Effector CD8-positive, alpha-beta T cell (primary cell): ENCODE results near the gene HEXB.

Experiments
- DNase-seq: peaks from one replicate; lab custom pipeline; 2025; lab: John Stamatoyannopoulos, UW
- total RNA-seq, 4 experiments: gene quantifications; one replicate each; lab custom pipeline; 2026; lab: John Stamatoyannopoulos, UW

Gene HEXB
- 46.0 to 69.3 (median 60.7) reads per million in 4 experiments for total RNA-seq

GRCh38 chr5:74684900-74685851 is at the start of gene HEXB:
HEXB (plus strand) TSS chr5:74685233; CDS start chr5:74685261, 28 bp downstream.
- peak; percentile 63 for DNase-seq

DNA sequence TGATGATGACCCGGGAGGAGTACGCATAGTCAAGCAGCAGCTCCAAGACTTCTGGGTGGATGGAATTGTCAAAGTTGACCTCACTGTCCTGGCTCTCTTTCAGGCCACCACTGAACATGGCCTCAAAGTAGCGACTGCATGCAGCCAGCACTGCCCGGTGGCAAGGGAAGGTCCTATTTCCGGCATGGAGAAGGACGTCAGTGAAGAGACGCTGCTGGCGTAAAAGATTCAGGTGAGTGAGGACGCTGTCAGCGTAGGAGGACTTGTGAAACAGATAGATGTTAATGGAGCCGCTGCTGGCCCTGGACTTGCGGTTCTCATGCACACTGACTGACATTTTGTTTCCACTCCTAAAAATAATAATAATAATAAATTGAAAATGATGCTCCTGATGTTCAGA is 48.9 kb upstream of the HEXB start:
- no peak for DNase-seq

GRCh38 chr5:74636552-74636951 is 48.5 kb upstream of the HEXB start:
- DNase-seq, result no peak

DNA sequence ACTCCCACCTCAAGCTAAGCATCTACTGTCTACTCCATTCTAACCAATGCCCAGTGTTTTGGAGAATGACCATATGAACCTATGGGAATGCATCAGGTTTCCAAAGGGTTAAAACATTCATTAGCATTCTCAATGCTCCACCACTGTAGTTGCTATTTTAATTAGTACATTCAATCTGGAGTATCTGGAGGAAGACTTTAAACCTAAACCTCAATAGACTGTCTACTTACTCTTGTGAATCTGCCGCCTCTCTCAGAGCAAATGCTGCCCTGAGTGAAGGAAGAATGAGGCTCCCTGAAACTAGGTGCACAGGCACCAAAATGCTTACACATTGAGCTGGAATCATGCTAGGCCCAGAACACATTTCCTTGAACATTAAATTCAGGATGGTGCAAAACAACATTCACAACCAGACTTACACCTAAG is 46.5 kb upstream of the HEXB start:
- no peak for DNase-seq

DNA sequence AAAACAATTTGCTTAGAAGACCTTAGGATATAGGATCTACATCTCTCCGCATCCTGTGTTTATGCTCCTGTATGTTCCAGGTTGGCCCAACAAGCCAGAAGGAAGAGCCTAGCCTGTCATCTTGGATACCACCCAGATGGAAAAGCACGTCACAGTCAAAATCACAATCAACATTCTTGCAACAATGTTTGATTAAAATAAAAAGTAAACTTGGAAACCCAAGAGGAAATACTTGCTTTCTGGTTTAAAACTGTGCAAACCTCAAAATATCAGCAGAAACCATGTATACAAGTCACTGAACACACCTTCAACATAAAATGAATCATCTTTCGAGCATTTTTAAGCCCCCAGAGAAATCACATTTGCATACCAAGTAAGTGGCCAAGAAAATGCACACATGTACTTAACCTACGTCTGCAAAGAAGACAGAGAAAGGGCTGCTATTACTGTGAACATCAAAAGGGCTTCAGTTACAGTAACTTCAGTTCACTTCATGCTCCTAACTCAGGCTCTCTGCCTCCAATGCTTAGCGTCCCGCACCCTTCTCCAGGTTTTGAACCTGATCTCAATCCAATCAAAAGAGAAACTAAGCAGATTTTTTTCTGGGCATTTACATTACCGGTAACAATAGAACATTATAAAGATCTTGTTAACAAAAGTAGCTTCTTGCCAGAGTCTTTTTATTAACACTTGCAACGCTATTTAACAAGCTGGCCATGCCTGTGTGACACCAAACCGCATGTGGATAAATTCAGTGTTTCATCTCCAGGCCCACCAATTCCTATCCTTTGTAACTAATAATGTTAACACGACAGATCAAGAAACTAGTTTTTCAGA is 45.8 kb upstream of the HEXB start:
- DNase-seq, result no peak

- DNase-seq, result no peak
Measured at GRCh38 chr5:74639807-74640449, 45.1 kb upstream of the HEXB start.

GRCh38 chr5:74640450-74640953 is 44.5 kb upstream of the HEXB start, which contains the start of gene ENC1:
ENC1 (minus strand) TSS chr5:74640728; CDS start chr5:74636485, 4,243 bp downstream.
- peak; percentile 17 for DNase-seq

DNA sequence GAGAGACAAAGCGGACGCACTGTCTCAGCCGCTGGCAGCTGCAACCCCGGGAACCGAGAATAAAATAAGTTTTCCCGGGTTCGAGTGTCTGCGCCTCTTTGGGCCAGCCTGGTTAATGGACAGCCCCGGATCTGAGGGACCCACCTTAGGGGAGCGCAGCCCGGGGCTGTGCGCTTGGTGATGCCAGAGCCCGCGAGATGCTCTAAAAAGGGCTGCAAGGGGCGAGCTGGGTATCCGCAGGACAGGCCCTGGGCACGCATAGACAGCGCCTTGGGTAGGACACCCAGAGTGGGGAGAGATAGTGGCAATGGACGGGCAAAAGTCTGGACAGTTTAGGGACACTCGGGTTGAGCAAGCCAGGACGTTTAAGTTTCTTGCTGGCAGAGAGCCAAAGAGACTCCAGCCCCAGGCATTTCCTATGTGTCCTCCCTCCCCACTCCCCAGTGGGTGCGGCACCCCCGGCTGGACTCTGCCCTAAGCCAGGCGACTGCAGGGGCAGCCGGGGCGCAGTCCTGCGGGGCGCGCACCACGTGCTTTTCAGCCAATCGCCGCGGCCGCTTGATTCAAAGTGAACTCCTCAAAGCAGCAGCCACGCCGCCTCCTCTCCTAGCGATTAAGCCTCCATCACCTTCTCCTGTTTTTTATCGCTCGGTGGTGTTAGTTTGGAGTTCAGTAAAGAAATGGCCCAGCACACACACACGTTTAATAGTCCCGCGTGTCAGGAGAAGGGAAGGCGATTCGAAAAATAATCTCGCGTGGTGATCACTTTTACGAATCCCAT is 43.9 kb upstream of the HEXB start:
- no peak for DNase-seq

DNA sequence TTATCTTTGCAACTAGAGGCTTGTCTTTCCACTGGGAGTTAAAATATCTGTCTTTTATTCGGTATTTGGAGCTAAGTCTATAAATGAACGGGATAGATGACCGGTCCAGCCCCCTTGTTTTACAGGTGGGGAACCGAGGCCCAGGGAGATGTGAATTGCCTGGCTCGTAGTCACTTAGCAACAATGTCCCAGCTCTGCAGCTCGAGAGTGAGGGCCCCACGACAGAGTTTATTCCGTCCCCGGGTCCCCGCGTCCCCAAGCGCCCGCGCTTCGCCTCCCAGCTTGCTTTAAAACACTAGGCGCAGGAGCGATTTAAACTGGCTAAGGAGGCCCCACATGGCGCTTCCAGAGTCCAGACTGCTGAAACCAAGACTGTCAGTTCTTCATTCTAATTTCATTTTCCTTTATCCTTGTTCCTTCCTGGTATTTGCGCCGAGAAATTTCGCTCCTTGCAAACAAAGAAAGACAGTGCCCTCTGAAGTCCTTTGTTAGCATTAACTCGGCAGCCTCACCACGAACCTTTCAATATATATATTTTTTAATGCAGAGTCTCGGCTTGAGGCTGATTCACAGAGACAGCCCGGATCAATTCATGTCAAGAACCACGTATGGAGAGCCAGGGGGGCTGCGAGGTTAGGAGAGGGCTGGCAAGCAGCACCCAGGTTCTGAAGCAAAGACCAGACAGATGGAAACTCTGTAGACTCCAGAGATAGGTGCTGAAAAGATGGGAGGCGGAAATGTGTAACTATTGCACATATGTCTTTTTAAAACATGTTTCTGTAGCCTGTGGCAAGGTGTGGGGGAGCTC is 43.1 kb upstream of the HEXB start:
- DNase-seq, result no peak

- no peak for DNase-seq
Measured at GRCh38 chr5:74642543-74642863, 42.5 kb upstream of the HEXB start.

DNA sequence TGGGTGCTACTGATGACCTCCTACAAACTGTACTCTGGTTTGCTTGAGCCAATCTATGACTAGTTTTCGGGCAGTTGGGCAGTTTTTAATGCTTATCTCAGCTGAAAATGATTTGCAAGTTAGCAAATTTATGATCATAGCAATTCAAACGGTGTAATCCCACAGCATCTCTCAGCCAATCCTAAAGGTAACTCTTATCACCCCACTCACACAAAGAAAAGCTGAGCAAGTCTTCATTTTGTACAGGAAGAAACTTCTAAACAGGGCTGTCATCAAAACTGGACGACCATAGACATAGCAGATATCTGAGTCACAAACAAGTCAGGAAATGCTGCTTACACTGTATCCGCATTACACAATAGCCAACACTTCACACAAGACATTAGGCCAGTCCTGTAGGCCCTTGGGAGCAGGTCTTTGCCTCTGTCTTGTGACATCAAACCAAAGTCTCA is 41.9 kb upstream of the HEXB start:
- no peak for DNase-seq

DNA sequence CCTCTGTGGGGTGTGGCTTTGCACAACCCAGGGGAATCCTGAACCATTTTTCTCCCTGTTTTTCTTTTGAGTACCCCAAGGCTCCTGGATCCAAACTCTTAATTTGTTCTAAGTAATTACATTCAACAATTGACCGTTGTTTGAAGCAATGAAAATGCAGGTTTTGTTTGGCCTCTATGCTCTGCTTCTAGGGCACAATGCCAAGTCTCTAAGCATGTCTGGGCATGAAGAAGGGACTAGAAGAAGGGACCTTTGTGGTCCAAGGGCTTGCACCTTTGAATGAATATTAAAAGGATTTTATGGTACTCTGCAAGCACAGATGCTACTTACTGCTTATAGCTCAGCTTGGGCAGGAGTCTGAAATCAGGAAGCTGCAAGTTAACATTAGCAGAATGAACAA is 37.9 kb upstream of the HEXB start:
- no peak for DNase-seq

GRCh38 chr5:74648835-74649293 is 36.2 kb upstream of the HEXB start:
- no peak for DNase-seq

- no peak for DNase-seq
Measured at GRCh38 chr5:74649421-74649973, 35.5 kb upstream of the HEXB start.

- no peak for DNase-seq
Measured at GRCh38 chr5:74651710-74652109, 33.3 kb upstream of the HEXB start.

DNA sequence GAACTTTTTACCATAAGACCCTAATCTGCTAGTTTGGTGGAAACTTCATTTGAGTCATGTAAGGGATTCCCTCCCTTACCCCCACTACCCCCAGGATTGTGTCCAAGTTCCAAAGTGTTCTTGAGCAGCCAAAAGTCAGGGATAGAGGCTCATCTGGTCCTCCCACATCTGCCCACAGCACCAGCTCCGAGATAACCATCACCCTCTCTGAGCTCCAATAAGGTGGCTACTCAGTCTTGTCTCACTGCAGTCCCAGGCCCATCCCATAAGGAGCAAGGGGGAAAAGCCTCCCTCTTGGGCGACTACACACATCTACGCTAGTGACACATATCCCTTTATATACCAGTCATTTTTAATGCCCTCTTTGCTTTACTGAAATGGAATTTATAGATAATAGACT is 32.5 kb upstream of the HEXB start:
- DNase-seq, result no peak

DNA sequence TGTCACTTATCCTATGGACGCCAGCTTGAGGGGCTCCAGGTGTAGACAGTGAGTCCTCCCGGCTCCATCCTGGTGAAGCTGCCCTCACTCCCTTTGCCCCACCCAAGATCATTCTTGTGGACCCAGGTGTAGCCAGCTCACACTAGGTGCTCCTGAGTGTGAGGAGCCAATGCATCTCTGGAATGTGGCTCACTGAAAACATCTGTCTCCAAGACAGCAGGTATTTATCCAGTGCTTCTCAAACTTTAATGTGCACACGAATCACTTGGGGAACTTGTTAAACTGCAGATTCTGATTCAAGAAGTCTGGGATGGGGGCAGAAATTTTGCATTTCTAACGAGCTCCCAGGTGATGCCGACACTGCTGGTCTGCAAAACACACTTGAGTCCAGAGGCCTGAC is 31.0 kb upstream of the HEXB start:
- DNase-seq, result no peak

- DNase-seq, result no peak
Measured at GRCh38 chr5:74655206-74655605, 29.8 kb upstream of the HEXB start.

DNA sequence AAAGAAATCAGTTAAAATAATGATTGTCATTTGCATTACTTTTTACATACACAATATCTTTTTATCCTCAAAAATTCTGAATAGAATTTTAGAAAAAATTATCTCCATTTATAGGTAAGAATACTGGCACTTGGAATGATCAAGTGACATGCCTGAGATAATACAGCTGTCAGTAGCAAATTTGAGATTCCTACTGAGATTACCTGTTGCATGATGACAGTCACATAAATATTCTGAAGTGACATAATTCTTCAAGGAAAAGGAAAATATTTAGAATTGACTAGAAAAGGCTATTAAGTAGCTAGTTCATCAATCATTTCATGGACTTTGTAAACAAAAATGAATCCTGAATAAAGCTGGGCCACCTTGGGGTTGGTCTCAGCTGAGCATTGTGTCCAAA is 29.3 kb upstream of the HEXB start:
- no peak for DNase-seq

- DNase-seq, result no peak
Measured at GRCh38 chr5:74657165-74657564, 27.9 kb upstream of the HEXB start.
